BLaER1 treated with 17β-estradiol and CSF1 and Interleukin-3, amounts not matched to agents 10 nM and 100 nM (cell line): ENCODE measurements around the gene OBP2B.
"Not testable (repeated sequence)": the region's sequence is repeated elsewhere in the genome, so short reads cannot be mapped to it uniquely, and the experiment has no call there.

Experiments used
- H3K27ac ChIP-seq, 11 experiments: shearing (Covaris generic); formaldehyde crosslinking; 2 replicates each; pipeline ENCODE4 v1.8.1; 2022
- H3K27me3 ChIP-seq, 11 experiments: shearing (Covaris generic); formaldehyde crosslinking; 2 replicates each; pipeline ENCODE4 v1.8.1; 2022
- H3K36me3 ChIP-seq, 11 experiments: shearing (Covaris generic); formaldehyde crosslinking; 2 replicates each; pipeline ENCODE4 v1.8.1; 2022
- H3K4me1 ChIP-seq, 10 experiments: shearing (Covaris generic); formaldehyde crosslinking; 2 replicates each; pipeline ENCODE4 v1.8.1; 2022
- H3K4me2 ChIP-seq, 11 experiments: shearing (Covaris generic); formaldehyde crosslinking; 2 replicates each; pipeline ENCODE4 v1.8.1; 2022
- H3K4me3 ChIP-seq, 10 experiments: shearing (Covaris generic); formaldehyde crosslinking; 2 replicates each; pipeline ENCODE4 v1.8.1; 2022
- H3K9ac ChIP-seq, 11 experiments: shearing (Covaris generic); formaldehyde crosslinking; 2 replicates each; pipeline ENCODE4 v1.8.1; 2022
- H3K9me3 ChIP-seq, 11 experiments: shearing (Covaris generic); formaldehyde crosslinking; replicated peaks in 1 of 11; 2 replicates each; pipeline ENCODE4 v1.8.1; 2022
- H4K20me1 ChIP-seq, 11 experiments: shearing (Covaris generic); formaldehyde crosslinking; 2 replicates each; pipeline ENCODE4 v1.8.1; 2022
- Cebpa-rat ChIP-seq, 11 experiments: shearing (Covaris generic); IDR thresholded peaks; 2 replicates each; pipeline ENCODE4 v1.8.1; 2022

Gene OBP2B

DNA sequence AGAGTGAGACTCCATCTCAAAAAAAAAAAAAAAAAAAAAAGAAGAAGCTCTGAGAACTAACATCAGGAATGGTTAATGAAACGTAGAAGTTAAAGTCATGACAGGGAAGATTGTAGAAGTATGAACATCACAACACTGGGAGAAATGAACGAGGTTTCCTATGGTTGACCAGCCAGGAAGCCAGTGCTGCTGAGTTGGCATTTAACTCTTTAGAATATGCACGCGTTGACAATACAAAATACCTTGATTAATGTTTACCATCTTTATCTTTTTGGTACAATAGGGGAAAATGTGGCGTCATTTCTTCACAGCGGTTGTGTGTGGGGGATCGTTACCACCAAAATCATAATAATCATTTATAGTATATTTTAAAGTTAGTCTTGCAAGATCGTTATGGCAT is 33.9 kb upstream of the OBP2B start:
- no peaks in the 10 kb centered on the region; a peak in 1 of 22 replicates for H4K20me1 ChIP-seq
- no peaks in the 10 kb centered on the region for H3K27me3 ChIP-seq
- TF ChIP-seq Cebpa-rat (IDR thresholded peaks at IDR 0.05), result no peak
- H3K9me3 ChIP-seq, result no peaks in the 10 kb centered on the region
- peaks cover 8 to 18% (median 14%) of the 10 kb centered on the region in 10 experiments; a peak in 18 of 20 replicates for H3K4me1 ChIP-seq
- H3K9ac ChIP-seq, result no peak overlapping the region
- H3K27ac ChIP-seq, result no peak overlapping the region
- no peak overlapping the region for H3K4me2 ChIP-seq
- no peaks in the 10 kb centered on the region for H3K36me3 ChIP-seq
- no peak overlapping the region for H3K4me3 ChIP-seq

DNA sequence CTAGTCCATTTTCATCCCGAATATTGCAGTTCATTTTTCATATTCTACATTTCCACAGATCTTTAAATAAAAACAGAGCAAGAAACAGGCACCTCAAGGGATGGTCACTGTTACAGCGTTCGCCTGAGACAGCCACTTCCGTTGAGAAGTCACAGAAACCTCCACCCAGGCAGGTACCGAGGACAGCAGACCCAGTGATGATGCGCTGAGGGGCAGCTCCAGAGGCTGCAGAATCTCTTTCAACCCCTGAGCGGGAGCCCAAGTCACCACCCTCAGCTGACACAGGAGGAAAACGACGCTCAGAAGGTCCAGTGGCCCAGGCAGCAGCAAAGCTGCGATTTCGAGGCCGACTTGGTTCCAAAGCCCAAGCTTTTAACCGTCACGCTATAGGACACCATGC is 33.2 kb upstream of the OBP2B start:
- H3K27ac ChIP-seq, result no peak overlapping the region
- H3K4me1 ChIP-seq, result peaks cover 8 to 25% (median 22%) of the 10 kb centered on the region in 10 experiments; a peak in 18 of 20 replicates
- TF ChIP-seq Cebpa-rat (IDR thresholded peaks at IDR 0.05), result no peak
- no peaks in the 10 kb centered on the region for H3K36me3 ChIP-seq
- H3K27me3 ChIP-seq, result no peaks in the 10 kb centered on the region
- H4K20me1 ChIP-seq, result no peaks in the 10 kb centered on the region; a peak in 1 of 22 replicates
- H3K9me3 ChIP-seq, result no peaks in the 10 kb centered on the region
- H3K4me3 ChIP-seq, result no peak overlapping the region
- no peak overlapping the region for H3K4me2 ChIP-seq
- H3K9ac ChIP-seq, result no peak overlapping the region

DNA sequence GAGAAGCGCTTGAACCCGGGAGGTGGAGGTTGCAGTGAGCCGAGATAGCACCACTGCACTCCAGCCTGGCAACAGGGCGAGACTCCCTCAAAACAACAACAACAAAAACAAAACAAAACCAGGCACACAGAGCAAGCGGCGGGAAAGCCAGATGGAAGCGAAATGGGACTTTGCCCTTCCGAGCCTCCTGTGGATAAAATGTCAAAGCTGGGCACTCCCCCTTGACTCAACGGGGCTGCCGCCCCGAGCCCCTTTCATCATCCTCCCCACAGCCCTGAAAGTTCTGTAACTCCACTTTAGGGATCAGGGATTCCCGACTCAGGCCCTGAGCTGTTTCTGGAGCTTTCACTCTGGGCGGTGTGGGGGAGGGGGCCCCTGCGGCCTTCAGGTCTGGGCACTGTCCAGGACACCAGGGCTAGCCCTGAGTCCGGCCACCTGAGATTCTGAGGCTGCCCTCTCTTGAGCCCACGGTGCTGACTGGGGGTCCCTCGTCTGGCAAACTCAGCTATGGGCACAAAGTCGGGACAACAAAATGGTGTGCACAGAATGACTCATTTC is 30.6 kb upstream of the OBP2B start:
- H3K4me1 ChIP-seq, result peaks cover 8 to 46% (median 39%) of the 10 kb centered on the region in 10 experiments; a peak in 18 of 20 replicates

DNA sequence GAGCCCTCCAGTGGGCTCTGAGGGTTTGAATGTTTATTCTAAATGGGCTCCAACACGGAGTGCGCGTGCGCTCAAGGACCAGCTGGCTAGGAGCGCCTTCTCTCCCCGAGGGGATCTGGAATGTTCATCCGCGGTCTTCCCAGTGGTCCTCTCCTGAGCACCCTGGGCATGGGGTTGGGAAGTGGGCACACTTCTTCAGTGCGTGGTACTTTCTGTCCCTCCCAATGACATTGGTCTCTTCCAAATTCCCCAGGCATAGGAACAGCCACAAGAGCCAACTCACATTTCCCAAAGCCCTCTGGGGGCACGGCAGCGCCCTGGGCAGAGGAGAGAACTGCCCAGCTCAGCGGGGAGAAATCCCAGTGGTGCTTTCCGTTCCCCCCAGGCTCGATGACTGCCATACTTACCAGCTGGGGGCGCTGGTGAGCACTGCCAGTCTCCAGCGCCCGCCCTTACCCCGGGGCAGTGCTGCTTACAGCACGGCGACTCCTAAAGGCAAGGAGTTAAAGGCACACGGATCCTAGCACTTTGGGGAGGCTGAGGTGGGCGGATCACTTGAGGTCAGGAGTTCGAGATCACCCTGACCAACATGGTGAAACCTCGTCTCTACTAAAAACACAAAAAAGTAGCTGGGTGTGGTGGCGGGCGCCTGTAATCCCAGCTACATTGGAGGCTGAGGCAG is 29.9 kb upstream of the OBP2B start:
- Histone ChIP-seq H3K27ac (peak overlapping the region in 1 of 11 experiments; percentile 33; a peak in 2 of 22 replicates), H4K20me1 (no peaks in the 10 kb centered on the region), H3K9me3 (no peaks in the 10 kb centered on the region), H3K4me2 (peak overlapping the region; percentile 50 to 79 (median 68)), H3K4me1 (peaks cover 8 to 51% (median 40%) of the 10 kb centered on the region in 10 experiments; a peak in 18 of 20 replicates), H3K36me3 (no peaks in the 10 kb centered on the region), H3K4me3 (peak overlapping the region in 6 of 10 experiments; percentile 11 to 48 (median 34); a peak in 8 of 20 replicates), H3K9ac (peak overlapping the region in 3 of 11 experiments; percentile 19 to 46 (median 36); a peak in 3 of 22 replicates), H3K27me3 (no peaks in the 10 kb centered on the region)
- TF ChIP-seq Cebpa-rat (IDR thresholded peaks at IDR 0.05), result no peak

More for the DNA sequence above, 30.6 kb upstream of the OBP2B start:
- Histone ChIP-seq H3K4me2 (peak overlapping the region in 10 of 11 experiments; percentile 50 to 79 (median 68); a peak in 14 of 22 replicates), H3K4me3 (no peak overlapping the region; a peak in 1 of 20 replicates), H3K36me3 (no peaks in the 10 kb centered on the region), H3K9ac (no peak overlapping the region), H4K20me1 (no peaks in the 10 kb centered on the region), H3K27me3 (no peaks in the 10 kb centered on the region), H3K27ac (no peak overlapping the region; a peak in 1 of 22 replicates), H3K9me3 (no peaks in the 10 kb centered on the region)
- TF ChIP-seq Cebpa-rat (IDR thresholded peaks at IDR 0.05), result no peak

DNA sequence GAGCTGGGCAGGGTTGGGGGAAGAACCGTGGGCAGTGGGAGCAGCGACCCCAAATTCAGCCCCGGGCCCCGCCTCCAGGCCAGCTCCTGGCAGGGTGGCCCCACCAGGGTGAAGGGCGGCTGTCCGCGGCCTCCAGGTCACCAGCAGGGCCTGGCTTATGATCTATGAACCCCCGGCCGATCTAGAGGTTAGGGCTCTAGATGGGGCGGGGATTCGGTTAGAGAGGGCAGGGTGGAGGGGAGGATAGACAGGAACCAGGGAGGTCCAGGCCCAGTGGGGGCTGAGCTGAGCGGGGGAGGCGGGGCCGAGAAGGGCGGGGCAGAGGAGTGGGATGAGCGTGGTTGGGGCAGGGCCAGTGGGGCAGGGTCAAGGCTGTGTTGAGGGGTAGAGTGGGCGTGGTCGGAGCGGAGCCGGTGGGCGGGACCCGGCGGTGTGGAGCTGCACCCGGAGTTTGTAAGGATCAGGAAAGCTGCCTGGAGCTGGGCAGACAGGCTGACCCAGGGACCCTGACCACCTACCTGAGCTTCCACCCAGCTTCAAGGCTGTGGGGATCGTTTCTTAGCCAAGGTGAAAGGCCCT is 29.3 kb upstream of the OBP2B start:
- Histone ChIP-seq H4K20me1 (no peaks in the 10 kb centered on the region), H3K9me3 (no peaks in the 10 kb centered on the region), H3K27me3 (no peaks in the 10 kb centered on the region), H3K36me3 (no peaks in the 10 kb centered on the region), H3K4me2 (peak overlapping the region; percentile 50 to 79 (median 68)), H3K9ac (peak overlapping the region in 3 of 11 experiments; percentile 19 to 46 (median 36); a peak in 2 of 22 replicates), H3K27ac (peak overlapping the region in 1 of 11 experiments; percentile 52; a peak in 3 of 22 replicates), H3K4me1 (peaks cover 8 to 52% (median 41%) of the 10 kb centered on the region in 10 experiments; a peak in 18 of 20 replicates), H3K4me3 (peak overlapping the region in 6 of 10 experiments; percentile 11 to 48 (median 34); a peak in 8 of 20 replicates)
- TF ChIP-seq Cebpa-rat (IDR thresholded peaks at IDR 0.05), result no peak

DNA sequence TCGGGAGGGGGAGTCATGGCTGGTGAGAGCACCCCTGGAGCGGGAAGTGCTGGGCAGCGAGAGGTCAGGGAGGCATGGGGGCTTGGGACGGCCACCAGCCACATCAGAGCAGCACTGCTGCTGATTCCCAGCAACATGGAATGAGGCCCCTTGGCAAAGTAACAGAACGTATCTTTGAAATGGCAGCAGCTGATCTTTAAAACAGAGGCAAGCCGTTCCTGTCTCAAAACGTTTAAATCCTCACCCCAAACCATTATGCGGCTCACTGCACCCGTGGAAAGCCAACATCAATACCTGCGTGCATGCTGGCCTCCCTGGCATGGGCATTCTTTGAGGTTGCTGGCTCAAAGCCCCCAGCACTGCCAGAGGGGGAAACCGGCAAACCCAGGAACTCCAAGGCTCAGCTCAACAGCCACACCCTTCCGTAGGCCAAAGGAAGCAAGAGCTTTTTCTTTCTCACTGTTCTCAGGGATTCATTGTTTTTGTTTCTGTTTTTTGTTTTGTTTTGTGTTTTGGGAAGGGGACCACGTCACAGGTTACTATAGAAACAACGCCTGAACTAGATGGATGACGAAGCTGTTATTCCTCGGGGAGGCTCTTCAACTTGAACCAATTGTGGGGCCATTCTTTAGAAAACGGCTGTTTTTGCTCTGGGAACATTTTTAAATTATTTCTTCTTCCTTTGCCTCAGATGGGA is 28.1 kb upstream of the OBP2B start:
- peak overlapping the region in 5 of 11 experiments; percentile 12 to 52 (median 44); a peak in 4 of 22 replicates for H3K27ac ChIP-seq
- H3K9ac ChIP-seq, result no peak overlapping the region; a peak in 1 of 22 replicates
- H3K4me2 ChIP-seq, result peak overlapping the region; percentile 4 to 79 (median 68); a peak in 20 of 22 replicates
- no peak overlapping the region for H3K4me3 ChIP-seq
- H3K9me3 ChIP-seq, result no peaks in the 10 kb centered on the region
- TF ChIP-seq Cebpa-rat (IDR thresholded peaks at IDR 0.05), result no peak
- no peaks in the 10 kb centered on the region for H4K20me1 ChIP-seq
- peaks cover 8 to 52% (median 41%) of the 10 kb centered on the region in 10 experiments; a peak in 18 of 20 replicates for H3K4me1 ChIP-seq
- no peaks in the 10 kb centered on the region for H3K27me3 ChIP-seq
- no peaks in the 10 kb centered on the region for H3K36me3 ChIP-seq

DNA sequence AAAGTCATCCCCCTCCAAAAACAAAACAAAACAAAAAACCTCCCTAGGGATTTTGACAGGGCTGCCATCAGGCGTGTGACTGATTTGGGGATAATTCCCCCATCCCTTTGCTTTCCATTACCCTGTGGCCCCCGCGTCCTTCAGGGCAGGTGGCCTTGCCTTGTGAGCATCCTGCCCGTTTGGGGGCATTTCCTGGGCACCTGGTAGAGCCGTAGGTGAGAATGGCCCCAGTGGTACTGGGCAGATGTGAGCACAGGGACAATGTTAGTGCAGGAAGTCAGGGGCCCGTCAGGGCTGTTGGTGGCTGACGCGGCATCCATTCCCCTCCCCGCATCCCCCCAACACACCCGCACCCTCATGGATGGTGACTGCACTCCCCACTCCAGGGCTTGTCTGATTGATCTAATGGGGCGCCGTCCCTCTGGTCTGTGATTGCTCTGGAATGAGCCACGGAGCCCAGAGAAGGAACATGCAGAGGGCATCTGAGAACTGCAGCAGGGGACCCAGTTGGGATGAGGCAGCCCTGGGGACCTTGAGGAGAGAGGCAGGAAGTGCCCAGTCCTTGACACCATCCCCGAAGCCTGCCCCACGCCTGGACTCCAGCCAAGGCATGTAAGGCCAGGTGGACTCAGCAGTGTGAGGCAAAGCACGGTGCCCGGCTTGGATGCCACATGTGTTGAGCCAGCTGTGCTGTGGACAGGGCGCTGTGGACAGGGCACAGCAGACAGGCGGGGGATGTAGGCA is 27.4 kb upstream of the OBP2B start:
- not testable (repeated sequence) for H3K9me3 ChIP-seq, H4K20me1 ChIP-seq, H3K27me3 ChIP-seq, H3K9ac ChIP-seq, H3K4me3 ChIP-seq, H3K36me3 ChIP-seq
- peak overlapping the region in 4 of 11 experiments; percentile 12 to 52 (median 48); a peak in 3 of 22 replicates for H3K27ac ChIP-seq
- peak overlapping the region in 10 of 11 experiments; percentile 22 to 79 (median 68); a peak in 17 of 22 replicates for H3K4me2 ChIP-seq
- H3K4me1 ChIP-seq, result peaks cover 8 to 52% (median 41%) of the 10 kb centered on the region in 10 experiments; a peak in 18 of 20 replicates

DNA sequence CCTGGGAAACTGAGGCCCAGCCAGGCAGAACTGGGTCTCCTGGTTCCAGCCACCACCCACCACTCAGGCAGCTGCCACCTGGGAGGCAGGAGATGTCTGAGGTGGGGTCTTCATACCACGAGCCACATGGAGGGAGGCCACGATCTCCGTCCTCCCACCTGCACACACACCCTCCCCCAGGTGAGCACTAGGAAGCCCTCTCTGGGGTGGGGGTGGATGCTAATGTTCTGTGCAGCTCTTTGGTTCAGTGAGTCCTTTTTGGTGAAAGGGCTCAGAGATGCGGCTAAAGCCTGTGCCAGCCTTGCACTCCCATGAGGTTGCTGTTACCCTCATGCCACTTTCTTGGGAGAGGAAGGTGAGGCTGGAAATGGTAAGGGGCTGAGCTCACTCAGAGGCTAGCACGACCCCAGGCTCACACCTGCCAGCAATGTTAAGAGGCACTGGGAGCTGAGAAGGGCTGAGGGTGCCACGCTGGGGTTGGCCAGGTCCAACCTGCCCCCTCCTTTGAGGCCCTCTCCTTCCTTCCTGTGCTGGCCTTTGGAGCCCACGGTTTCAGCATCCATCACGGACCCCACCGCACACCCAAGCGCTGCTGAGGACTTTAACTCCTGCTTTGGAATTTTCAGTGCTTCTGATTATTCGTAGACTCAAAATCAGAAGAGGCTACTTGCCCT is 26.6 kb upstream of the OBP2B start:
- H3K9me3 ChIP-seq, result no peaks in the 10 kb centered on the region
- H3K27me3 ChIP-seq, result no peaks in the 10 kb centered on the region
- no peak overlapping the region for H3K27ac ChIP-seq
- no peak for TF ChIP-seq Cebpa-rat (IDR thresholded peaks at IDR 0.05)
- peak overlapping the region in 6 of 11 experiments; percentile 8 to 79 (median 78); a peak in 10 of 22 replicates for H3K4me2 ChIP-seq
- no peak overlapping the region for H3K9ac ChIP-seq
- H3K4me3 ChIP-seq, result no peak overlapping the region
- H3K36me3 ChIP-seq, result no peaks in the 10 kb centered on the region
- peaks cover 8 to 52% (median 41%) of the 10 kb centered on the region in 10 experiments; a peak in 18 of 20 replicates for H3K4me1 ChIP-seq
- no peaks in the 10 kb centered on the region for H4K20me1 ChIP-seq
